Tibial nerve (tissue), 4 donors: ENCODE results near the gene FLYWCH2.

ENCODE experiments used
- EP300 ChIP-seq, 2 donors: sonication (generic); formaldehyde crosslinking; IDR thresholded peaks; one replicate each; pipeline ENCODE4 v1.6.1; 2017; ENCODE audit warnings: antibody characterized with exemption in 2 of 2, mild to moderate bottlenecking in 1 of 2
- POLR2A ChIP-seq, 2 donors: fragments of 450-650 bp; IDR thresholded peaks; one replicate each; pipeline ENCODE4 v1.6.1; 2017; ENCODE audit warnings: antibody characterized with exemption in 2 of 2, mild to moderate bottlenecking in 2 of 2, moderate library complexity in 2 of 2
- TF ChIP-seq, protein P1 (sequence below), 5 experiments: fragments of 200-600 bp in 3 of 5; fragments of 450-650 bp in 2 of 5; sonication (generic) in 3 of 5; IDR thresholded peaks; one replicate each; pipeline ENCODE4 v1.5.1; 2016 to 2019; ENCODE audit warnings: antibody characterized with exemption in 5 of 5, mild to moderate bottlenecking in 3 of 5, moderate library complexity in 2 of 5

DNA sequence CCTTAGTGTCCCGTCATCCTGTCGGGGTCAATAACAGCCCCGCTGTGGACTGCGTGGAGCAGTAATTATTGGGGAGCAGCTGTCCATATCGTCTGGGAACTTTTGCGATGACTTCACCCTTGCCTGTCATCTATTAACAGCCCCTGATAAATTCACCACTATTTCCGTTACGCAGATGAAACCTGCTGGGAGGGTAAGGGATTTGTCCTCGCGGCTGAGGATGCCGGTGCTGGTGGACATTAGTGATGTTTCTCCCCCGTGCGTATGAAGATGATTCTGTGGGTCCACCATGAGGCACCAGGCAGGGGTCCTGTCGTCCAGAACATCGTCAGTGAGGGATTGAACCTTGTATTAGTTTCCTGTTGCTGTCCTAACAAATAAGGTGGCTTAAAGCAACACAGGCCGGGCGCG, 1.0 kb downstream of the FLYWCH2 start:
- TF ChIP-seq, protein P1, sequence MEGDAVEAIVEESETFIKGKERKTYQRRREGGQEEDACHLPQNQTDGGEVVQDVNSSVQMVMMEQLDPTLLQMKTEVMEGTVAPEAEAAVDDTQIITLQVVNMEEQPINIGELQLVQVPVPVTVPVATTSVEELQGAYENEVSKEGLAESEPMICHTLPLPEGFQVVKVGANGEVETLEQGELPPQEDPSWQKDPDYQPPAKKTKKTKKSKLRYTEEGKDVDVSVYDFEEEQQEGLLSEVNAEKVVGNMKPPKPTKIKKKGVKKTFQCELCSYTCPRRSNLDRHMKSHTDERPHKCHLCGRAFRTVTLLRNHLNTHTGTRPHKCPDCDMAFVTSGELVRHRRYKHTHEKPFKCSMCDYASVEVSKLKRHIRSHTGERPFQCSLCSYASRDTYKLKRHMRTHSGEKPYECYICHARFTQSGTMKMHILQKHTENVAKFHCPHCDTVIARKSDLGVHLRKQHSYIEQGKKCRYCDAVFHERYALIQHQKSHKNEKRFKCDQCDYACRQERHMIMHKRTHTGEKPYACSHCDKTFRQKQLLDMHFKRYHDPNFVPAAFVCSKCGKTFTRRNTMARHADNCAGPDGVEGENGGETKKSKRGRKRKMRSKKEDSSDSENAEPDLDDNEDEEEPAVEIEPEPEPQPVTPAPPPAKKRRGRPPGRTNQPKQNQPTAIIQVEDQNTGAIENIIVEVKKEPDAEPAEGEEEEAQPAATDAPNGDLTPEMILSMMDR (IDR thresholded peaks at IDR 0.05), result no peak
- TF ChIP-seq POLR2A (IDR thresholded peaks at IDR 0.05), result no peak
- TF ChIP-seq EP300 (IDR thresholded peaks at IDR 0.05), result no peak
